ENCODE measurements around the gene LIN9. TPM values are rescaled to one million over a fixed set of nuclear protein-coding genes. Genes with fewer than 3 reads are reported as not detected.
"Not testable (repeated sequence)": the region's sequence is repeated elsewhere in the genome, so short reads cannot be mapped to it uniquely, and the experiment has no call there.

Gene LIN9
- total RNA-seq, 1 donor from 2014 or later: 10.5 TPM

DNA sequence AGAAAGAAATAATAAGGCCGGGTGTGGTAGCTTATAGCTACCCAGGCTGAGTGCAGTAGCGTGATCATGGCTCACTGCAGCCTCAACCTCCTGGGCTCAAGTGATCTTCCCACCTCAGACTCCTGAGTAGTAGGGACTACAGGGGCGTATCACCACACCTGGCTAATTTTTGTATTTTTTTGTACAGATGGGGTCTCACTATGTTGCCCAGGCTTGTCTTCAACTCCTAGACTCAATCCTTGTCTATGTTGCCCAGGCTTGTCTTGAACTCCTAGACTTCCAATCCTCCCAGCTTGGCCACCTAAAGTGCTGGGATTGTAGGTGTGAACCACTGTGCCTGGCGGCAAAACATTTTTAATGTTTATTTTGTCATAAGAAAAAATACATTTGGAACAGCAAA lies 55.0 kb downstream of the LIN9 start:
- H3K27me3 Mint-ChIP-seq: no peaks in the 10 kb centered on the region
- no peak overlapping the region for H3K27ac Mint-ChIP-seq
- TF ChIP-seq, protein P1, sequence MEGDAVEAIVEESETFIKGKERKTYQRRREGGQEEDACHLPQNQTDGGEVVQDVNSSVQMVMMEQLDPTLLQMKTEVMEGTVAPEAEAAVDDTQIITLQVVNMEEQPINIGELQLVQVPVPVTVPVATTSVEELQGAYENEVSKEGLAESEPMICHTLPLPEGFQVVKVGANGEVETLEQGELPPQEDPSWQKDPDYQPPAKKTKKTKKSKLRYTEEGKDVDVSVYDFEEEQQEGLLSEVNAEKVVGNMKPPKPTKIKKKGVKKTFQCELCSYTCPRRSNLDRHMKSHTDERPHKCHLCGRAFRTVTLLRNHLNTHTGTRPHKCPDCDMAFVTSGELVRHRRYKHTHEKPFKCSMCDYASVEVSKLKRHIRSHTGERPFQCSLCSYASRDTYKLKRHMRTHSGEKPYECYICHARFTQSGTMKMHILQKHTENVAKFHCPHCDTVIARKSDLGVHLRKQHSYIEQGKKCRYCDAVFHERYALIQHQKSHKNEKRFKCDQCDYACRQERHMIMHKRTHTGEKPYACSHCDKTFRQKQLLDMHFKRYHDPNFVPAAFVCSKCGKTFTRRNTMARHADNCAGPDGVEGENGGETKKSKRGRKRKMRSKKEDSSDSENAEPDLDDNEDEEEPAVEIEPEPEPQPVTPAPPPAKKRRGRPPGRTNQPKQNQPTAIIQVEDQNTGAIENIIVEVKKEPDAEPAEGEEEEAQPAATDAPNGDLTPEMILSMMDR (conservative IDR thresholded peaks at IDR 0.05): no peak
- DNase-seq (ENCODE audit: extremely low spot score, unreplicated experiment): no peak
- no peaks in the 10 kb centered on the region for H3K9me3 Mint-ChIP-seq
- no peak overlapping the region for H3K4me3 Mint-ChIP-seq
- peaks cover 16% of the 10 kb centered on the region for H3K36me3 Mint-ChIP-seq
- no peaks in the 10 kb centered on the region for H3K4me1 Mint-ChIP-seq (ENCODE audit: unreplicated experiment)

DNA sequence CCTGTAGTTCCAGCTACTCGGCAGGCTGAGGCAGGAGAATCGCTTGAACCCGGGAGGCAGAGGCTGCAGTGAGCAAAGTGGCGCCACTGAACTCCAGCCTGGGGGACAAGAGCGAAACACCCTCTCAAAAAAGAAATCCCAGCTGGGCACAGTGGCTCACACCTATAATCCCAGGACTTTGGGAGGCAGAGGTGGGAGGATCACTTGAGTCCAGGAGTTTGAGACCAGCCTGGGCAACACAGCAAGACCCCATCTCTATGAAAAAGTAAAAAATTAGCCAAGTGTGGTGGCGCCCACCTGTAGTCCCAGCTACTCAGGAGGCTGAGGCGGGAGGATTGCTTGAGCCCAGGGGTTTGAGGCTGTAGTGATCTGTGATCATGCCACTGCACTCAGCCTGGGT lies 56.1 kb downstream of the LIN9 start:
- not testable (repeated sequence) for H3K27ac Mint-ChIP-seq; H3K4me3 Mint-ChIP-seq; H3K4me1 Mint-ChIP-seq (ENCODE audit: unreplicated experiment); H3K27me3 Mint-ChIP-seq; DNase-seq (ENCODE audit: extremely low spot score, unreplicated experiment); H3K9me3 Mint-ChIP-seq
- H3K36me3 Mint-ChIP-seq: peaks cover 20% of the 10 kb centered on the region

DNA sequence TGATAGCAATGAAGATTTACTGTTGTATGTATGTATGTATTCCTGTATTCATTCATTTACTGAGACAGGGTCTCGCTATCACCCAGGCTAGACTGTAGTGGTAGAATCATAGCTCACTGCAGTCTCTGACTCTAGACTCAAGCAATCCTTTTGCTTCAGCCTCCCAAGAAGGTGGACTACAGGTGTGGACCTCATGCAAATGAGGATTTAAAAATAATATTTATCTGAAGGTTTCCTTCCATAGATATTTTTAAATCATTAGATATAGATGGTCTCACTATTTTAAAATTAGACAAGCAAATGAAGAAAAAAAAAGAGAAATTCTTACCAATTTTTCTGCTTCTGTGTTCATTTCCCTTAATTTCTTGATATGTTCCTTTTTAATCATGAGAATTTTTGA lies 58.5 kb downstream of the LIN9 start:
- TF ChIP-seq, protein P1 (conservative IDR thresholded peaks at IDR 0.05): no peak
- no peaks in the 10 kb centered on the region for H3K4me1 Mint-ChIP-seq (ENCODE audit: unreplicated experiment)
- H3K27ac Mint-ChIP-seq: no peak overlapping the region
- no peaks in the 10 kb centered on the region for H3K9me3 Mint-ChIP-seq
- H3K27me3 Mint-ChIP-seq: no peaks in the 10 kb centered on the region
- DNase-seq (ENCODE audit: extremely low spot score, unreplicated experiment): no peak
- H3K4me3 Mint-ChIP-seq: no peak overlapping the region
- peaks cover 17% of the 10 kb centered on the region for H3K36me3 Mint-ChIP-seq

DNA sequence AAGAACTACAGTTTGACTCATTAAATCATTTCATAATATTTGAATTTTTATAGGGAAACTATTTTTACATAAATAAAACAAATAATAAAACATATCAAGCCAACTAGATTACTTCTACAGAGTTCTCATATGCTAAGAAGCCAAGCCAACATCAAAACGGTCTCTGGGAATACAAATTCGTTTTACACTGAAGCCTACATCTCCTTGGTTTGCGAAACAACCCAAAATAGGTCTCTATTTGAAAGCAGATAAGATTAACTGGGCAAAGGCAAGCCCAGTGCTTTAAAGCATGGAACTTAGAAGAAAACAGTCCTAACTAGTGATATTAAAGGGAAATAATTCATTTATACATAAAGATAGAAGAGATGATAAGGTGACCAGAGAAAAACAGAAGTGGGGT lies 60.2 kb downstream of the LIN9 start:
- H3K36me3 Mint-ChIP-seq: peaks cover 16% of the 10 kb centered on the region

DNA sequence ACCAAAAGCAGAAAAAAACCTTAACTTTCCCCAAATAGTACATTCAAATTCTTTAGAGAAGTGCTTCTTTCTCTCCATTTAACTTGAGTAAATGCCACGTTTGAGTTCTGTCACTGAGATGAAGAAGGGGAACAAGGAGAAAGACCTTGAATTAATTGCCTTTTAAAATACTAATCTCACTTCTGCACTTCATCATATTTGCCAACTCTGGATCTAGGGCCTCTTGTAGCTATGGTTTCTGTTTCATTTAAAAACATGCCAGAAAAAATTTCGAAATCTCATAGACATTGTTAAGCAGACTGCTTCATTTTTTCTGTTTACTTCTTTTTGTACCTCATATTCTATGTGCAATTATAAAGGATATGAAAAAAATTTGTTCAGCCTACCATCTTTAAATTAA lies 60.9 kb downstream of the LIN9 start:
- Mint-ChIP-seq H3K27ac (no peak overlapping the region), H3K9me3 (no peaks in the 10 kb centered on the region), H3K4me1 (ENCODE audit: unreplicated experiment) (no peaks in the 10 kb centered on the region), H3K27me3 (no peaks in the 10 kb centered on the region), H3K4me3 (no peak overlapping the region), H3K36me3 (peaks cover 16% of the 10 kb centered on the region)
- DNase-seq (ENCODE audit: extremely low spot score, unreplicated experiment): no peak
- TF ChIP-seq, protein P1 (conservative IDR thresholded peaks at IDR 0.05): no peak

More for the DNA sequence above, 60.2 kb downstream of the LIN9 start:
- DNase-seq (ENCODE audit: extremely low spot score, unreplicated experiment): no peak
- Mint-ChIP-seq H3K27ac (no peak overlapping the region), H3K27me3 (no peaks in the 10 kb centered on the region), H3K4me1 (ENCODE audit: unreplicated experiment) (no peaks in the 10 kb centered on the region), H3K4me3 (no peak overlapping the region), H3K9me3 (no peaks in the 10 kb centered on the region)
- TF ChIP-seq, protein P1 (conservative IDR thresholded peaks at IDR 0.05): no peak

DNA sequence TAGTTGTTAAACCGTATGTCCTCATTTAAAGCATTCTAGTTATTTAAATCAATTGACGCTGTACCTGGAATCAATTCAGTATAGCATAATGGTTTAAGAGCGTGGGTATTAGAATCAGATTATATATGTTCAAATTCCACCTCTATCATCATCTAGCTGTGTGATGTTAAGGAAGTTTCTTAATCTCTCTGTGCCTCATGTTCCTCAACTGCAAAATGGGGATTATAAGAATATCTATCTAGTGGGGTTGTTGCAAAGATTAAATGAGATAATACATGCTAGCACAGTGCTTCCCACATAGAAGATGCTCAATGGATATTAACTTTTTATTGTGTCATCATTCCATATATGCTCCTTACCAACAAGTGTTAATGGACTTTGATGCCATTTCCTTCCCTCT lies 69.5 kb downstream of the LIN9 start:
- Mint-ChIP-seq H3K4me1 (ENCODE audit: unreplicated experiment) (no peaks in the 10 kb centered on the region), H3K4me3 (no peak overlapping the region), H3K27me3 (no peaks in the 10 kb centered on the region), H3K9me3 (no peaks in the 10 kb centered on the region), H3K27ac (no peak overlapping the region), H3K36me3 (peaks cover 15% of the 10 kb centered on the region)
- TF ChIP-seq, protein P1 (conservative IDR thresholded peaks at IDR 0.05): no peak
- no peak for DNase-seq (ENCODE audit: extremely low spot score, unreplicated experiment)

All from type B pancreatic cell (in vitro differentiated cells).